ENCODE results near the gene TMPRSS2.
"Not testable (repeated sequence)": the region's sequence is repeated elsewhere in the genome, so short reads cannot be mapped to it uniquely, and the experiment has no call there.

Gene TMPRSS2

GRCh38 chr21:41425954-41426675 lies 81.8 kb downstream of the TMPRSS2 start, which contains the start of gene MX1:
TSS of gene MX1 (plus strand) at chr21:41426239. CDS start at chr21:41432071, 5,832 bp downstream.
- DNase-seq (ENCODE audit: low spot score): no peak

- no peak for DNase-seq (ENCODE audit: low spot score)
Observed at GRCh38 chr21:41425588-41425953, 82.4 kb downstream of the TMPRSS2 start.

- DNase-seq (ENCODE audit: low spot score): not testable (repeated sequence)
Observed at GRCh38 chr21:41423305-41423636, 84.7 kb downstream of the TMPRSS2 start.

- DNase-seq (ENCODE audit: low spot score): no peak
Observed at GRCh38 chr21:41422546-41423304, 85.2 kb downstream of the TMPRSS2 start.

GRCh38 chr21:41420998-41421397 lies 87.0 kb downstream of the TMPRSS2 start:
- not testable (repeated sequence) for DNase-seq (ENCODE audit: low spot score)

GRCh38 chr21:41419921-41420862 lies 87.8 kb downstream of the TMPRSS2 start:
- peak; percentile 16 for DNase-seq (ENCODE audit: low spot score)

- DNase-seq (ENCODE audit: low spot score): no peak
Observed at GRCh38 chr21:41418956-41419680, 88.8 kb downstream of the TMPRSS2 start.

GRCh38 chr21:41418393-41418792 lies 89.6 kb downstream of the TMPRSS2 start:
- no peak for DNase-seq (ENCODE audit: low spot score)

GRCh38 chr21:41417505-41417904 lies 90.5 kb downstream of the TMPRSS2 start:
- not testable (repeated sequence) for DNase-seq (ENCODE audit: low spot score)

All from hematopoietic multipotent progenitor cell treated with erythropoietin and hydrocortisone succinate and interleukin-3 and kit ligand, for 15 days (in vitro differentiated cells).